Upper lobe of left lung (tissue), 4 donors: ENCODE measurements around the gene ZNF12.

Experiments
- CTCF ChIP-seq, 6 experiments: fragments of 450-650 bp in 4 of 6; fragments of 200-600 bp in 2 of 6; sonication (generic) in 2 of 6; IDR thresholded peaks; one replicate each; pipeline ENCODE4 v1.5.1; 2016 to 2019; ENCODE audit warnings: antibody characterized with exemption in 6 of 6
- EP300 ChIP-seq, 4 donors: sonication (generic); formaldehyde crosslinking; IDR thresholded peaks; one replicate each; pipeline ENCODE4 v1.5.1; 2017; ENCODE audit warnings: antibody characterized with exemption in 4 of 4, control low read depth in 2 of 4
- POLR2A ChIP-seq, 4 donors: fragments of 450-650 bp; IDR thresholded peaks; one replicate each; pipeline ENCODE4 v1.5.1; 2016 to 2017; ENCODE audit warnings: antibody characterized with exemption in 4 of 4, mild to moderate bottlenecking in 2 of 4

GRCh38 chr7:6680146-6680545 is 26.6 kb downstream of the ZNF12 start:
- TF ChIP-seq CTCF (IDR thresholded peaks at IDR 0.05): no peak
- TF ChIP-seq EP300 (IDR thresholded peaks at IDR 0.05): no peak
- TF ChIP-seq POLR2A (IDR thresholded peaks at IDR 0.05): no peak
